GM21390 (cell line): ENCODE measurements around the gene MOGAT3.

Experiments
- ATAC-seq: cut with Tn5 transposase; IDR thresholded peaks from one replicate; pipeline ENCODE4 v1.9.1; 2021; ENCODE audit not compliant: unreplicated experiment

MOGAT3 gene

DNA sequence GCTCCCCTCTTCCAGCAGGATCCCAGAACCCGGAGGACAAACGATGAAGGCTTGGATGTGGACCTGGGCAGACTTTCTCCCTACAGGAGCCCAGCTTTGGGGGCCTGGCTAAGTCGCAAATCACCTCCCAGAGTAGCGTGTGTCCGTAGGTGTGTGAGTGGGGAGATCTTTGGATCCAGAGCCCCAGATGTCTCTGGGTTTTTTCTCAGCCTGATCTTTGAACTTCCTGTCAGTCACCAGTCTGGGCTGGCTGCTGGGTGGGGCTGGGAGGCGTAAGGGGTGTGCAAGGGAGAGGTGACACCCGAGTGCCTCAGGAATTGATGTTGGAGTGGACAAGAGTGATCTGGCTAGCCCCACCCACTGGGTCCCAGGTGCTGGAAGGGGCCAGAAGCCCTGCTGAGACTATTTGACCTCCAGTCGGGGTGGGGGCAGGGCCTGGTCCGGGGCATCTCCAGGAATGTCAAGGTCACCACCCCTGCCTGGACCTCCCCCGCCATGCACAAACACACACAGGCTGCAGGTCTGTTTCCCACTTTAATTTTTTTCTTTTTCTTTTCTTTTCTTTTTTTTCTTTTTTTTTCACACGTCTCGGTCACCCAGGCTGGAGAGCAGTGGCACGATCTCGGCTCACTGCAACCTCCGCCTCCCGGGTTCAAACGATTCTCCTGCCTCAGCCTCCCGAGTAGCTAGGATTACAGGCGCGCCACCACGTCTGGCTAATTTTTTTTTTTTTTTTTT lies at the start of gene MOGAT3:
Gene MOGAT3 (minus strand): TSS at position 175 of the 738 bp plus-strand sequence. CDS start 182 bp downstream, outside the sequence.
- ATAC-seq, result no peak

DNA sequence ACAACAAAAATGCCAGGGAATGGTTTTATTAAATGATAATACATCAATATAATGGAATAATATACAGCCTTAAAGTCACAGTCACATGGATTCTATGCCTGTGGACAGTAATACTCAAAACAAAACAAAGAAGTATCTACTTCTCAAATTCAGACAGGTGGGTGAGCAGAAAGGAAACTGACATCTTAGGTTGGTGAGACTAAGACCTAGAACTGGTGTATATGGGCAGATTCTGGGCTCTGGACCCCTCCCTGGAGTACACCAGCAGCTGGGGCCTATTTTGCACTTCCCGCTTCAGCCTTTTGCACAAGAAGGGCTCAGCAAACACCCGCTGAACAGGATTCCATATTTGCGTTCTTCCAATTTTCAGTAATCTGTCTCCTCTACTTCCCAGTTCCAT lies 49.5 kb upstream of the MOGAT3 start:
- ATAC-seq, result no peak

DNA sequence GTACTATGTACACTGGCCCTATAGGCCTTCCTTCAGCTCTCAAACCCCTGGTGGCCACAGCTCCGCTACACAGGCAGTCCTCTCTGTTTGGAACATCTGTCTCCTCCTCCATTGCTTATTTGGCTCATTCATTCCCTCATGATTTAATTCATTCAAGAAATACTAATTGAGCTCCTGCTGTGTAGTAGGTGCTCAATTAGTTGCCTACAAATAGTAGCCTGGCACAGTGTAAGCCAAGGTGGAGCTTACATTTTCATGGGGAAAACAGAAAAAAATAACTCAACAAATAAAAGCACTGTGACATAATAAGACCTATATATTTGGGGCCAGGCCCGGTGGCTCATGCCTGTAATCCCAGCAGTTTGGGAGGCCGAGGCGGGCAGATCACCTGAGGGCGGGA lies 47.4 kb upstream of the MOGAT3 start:
- ATAC-seq, result no peak

GRCh38 chr7:101245147-101245668 lies 44.4 kb upstream of the MOGAT3 start:
- no peak for ATAC-seq

DNA sequence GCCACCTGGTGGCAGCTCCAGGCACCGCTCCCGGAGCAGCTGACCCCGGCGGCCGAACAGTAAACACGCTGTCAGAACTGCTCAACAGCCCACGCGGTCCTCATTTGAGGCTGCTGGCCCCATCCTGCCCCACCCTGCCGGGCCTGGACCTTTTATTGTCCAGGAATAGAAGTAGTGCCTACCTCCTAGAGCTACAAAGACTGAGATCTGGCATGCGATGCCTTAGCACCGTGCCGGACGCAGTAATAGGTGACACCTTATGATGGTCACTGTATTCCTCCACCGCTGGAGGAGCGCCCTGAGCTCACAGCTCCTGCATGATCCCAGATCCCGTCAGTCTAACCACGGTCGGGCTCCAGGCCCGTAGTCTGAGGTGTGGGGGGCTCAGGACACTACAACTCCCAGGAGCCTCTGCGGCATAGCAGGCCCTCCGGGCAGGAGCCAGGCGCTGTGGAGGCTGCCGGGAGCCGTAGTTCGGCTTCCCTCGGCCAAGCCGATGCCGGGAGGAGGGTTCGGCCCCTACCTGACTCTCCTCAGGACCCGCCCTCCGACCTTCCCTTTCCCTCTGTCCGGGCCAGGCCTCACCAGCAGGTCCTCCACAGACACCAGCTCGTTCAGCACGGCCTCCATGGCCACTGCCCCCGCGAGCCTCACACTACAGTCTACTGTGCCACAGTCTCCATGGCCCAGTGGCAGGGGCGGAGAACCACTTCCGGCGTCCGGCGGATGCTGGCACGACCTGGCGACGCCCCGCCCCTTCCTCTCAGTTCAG lies 43.7 kb upstream of the MOGAT3 start, which contains the start of gene FIS1:
Gene FIS1 (minus strand): TSS at position 707 of the 772 bp plus-strand sequence. CDS start 77 bp downstream, at position 630.
- peak; percentile 91 for ATAC-seq

GRCh38 chr7:101243646-101244374 lies 43.0 kb upstream of the MOGAT3 start:
- no peak for ATAC-seq

- no peak for ATAC-seq
Measured at GRCh38 chr7:101241443-101242349, 40.9 kb upstream of the MOGAT3 start.

DNA sequence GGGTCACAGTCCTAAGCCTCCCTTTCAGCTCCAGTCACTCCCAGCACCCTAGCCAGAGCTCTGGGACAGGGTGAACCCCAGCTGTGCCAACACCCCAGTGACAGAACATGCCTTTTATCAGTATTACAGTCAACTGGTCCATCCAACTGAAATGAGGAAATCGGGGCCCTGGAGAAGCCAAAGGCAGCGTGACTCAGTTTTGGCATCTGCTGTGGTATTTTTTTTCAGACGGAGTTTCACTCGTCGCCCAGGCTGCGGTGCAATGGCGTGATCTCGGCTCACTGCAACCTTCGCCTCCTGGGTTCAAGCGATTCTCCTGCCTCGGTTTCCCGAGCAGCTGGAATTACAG lies 40.2 kb upstream of the MOGAT3 start:
- no peak for ATAC-seq

GRCh38 chr7:101240226-101241014 lies 39.6 kb upstream of the MOGAT3 start:
- ATAC-seq, result no peak

GRCh38 chr7:101239951-101240220 lies 39.0 kb upstream of the MOGAT3 start:
- no peak for ATAC-seq

GRCh38 chr7:101239191-101239950 lies 38.5 kb upstream of the MOGAT3 start:
- no peak for ATAC-seq

DNA sequence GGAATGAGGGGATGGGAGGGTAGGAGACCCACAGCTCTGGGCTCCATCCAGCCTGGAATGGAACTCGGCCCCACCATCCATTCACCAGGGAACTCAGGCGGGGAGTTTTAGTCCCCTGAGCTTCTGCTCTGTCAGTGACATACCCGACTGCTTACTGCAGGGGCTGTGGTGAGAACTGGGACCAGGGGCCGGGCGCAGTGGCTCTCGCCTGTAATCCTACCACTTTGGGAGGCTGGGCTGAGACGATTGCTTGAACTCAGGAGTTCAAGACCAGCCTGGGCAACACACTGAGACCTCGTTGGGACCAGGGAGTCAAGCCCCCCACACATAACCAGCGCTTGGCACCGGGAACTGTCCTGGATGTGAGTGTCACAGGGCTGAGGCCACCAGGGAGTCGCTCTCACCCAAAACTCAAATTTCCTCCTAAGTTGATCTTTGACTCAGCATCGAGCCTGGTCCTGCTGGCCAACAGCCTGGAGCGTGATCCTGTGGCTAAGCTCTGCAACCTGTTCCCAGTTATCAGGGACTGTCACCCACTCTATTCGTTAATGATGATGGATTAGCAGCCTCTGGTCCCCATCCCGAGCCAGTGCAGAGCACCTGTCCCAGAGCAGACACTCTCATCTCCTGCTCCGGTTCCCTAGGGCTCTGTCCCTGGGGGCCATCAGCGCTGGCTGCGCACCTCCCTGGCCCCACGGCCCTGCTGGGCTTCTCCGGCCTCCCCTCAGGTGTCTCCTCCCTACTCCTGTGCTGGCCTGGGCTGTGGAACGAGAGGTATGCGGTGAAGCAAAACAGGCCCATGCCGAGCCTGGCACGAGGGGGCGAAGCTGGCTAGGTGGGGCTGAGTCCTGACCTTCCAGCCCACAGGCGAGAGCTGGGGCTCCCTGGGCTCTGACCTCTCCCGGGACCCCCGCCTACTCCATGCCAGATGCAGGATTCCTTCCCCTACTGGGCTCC lies 37.7 kb upstream of the MOGAT3 start:
- no peak for ATAC-seq

DNA sequence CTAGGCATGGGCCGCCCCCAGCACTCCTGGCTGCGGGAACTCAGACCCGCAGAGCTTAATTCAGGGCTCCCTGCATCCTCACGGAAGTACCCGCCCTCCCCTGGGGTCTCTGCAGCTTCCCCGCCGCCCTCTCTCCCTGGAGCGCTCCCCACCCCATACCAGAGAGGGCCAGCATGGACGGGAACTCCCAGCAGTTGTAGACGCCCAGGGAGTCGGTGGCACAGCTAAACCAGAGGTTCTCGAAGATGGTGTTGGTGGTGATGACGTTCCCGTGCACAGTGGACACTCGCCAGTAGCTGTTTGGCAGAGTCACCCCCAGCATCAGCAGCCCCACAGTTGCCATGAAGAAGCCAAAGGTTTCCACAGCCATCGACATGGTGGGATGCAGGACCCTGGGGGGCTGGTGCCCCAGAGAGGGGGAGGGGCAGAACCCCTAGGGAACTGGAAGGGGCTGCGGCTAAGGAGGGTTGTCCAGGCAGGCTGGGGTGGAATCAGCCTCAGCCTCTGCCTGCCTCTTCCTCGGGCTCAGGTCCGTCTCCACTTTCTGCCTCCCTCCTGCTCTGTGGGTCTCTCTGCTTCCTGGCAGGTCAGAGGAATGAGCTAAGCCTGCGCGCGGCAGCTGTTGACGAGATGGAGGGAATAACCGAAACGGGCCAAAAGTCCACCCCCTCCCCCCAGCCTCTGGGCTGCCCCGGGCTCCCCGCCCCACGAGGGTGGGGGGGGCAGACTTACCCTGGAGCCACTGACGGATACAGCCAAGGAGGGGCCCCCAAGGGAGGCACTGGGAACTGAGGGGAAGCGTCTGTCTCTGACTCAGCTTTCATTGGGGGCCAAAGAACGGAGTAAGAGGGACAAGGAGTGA lies 36.6 kb upstream of the MOGAT3 start, which contains the start of gene CLDN15:
Gene CLDN15 (minus strand): TSS at position 597 of the 862 bp plus-strand sequence. CDS start 221 bp downstream, at position 376.
- no peak for ATAC-seq

GRCh38 chr7:101236292-101236835 lies 35.5 kb upstream of the MOGAT3 start:
- ATAC-seq, result no peak

- no peak for ATAC-seq
Measured at GRCh38 chr7:101235522-101235921, 34.7 kb upstream of the MOGAT3 start.

- ATAC-seq, result no peak
Measured at GRCh38 chr7:101235050-101235449, 34.2 kb upstream of the MOGAT3 start.

DNA sequence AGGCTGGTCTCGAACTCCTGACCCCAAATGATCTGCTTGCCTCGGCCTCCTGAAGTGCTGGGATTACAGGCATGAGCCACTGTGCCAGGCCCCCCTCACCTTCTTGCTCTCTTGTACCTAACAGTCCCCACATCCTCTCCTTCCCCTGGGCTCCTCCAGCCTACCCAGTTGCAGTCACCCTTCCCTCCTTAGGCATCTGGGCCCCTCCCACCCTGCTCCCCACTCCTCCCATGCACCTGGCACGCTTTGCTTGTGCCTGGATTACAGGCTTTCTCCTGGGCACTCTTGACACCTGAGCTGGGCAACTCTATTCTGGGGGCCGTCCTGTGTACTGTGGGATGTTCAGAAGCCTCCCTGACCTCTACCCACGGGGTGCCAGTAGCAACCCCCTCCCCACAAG lies 33.8 kb upstream of the MOGAT3 start:
- ATAC-seq, result no peak
